LNCAP (cell line): ENCODE measurements around the gene CRCP.

Experiments
- TF ChIP-seq, protein P1 (sequence below): fragments of 450-650 bp; IDR thresholded peaks from 2 replicates; pipeline ENCODE4 v1.5.1; 2017; ENCODE audit warnings: mild to moderate bottlenecking

Gene CRCP

DNA sequence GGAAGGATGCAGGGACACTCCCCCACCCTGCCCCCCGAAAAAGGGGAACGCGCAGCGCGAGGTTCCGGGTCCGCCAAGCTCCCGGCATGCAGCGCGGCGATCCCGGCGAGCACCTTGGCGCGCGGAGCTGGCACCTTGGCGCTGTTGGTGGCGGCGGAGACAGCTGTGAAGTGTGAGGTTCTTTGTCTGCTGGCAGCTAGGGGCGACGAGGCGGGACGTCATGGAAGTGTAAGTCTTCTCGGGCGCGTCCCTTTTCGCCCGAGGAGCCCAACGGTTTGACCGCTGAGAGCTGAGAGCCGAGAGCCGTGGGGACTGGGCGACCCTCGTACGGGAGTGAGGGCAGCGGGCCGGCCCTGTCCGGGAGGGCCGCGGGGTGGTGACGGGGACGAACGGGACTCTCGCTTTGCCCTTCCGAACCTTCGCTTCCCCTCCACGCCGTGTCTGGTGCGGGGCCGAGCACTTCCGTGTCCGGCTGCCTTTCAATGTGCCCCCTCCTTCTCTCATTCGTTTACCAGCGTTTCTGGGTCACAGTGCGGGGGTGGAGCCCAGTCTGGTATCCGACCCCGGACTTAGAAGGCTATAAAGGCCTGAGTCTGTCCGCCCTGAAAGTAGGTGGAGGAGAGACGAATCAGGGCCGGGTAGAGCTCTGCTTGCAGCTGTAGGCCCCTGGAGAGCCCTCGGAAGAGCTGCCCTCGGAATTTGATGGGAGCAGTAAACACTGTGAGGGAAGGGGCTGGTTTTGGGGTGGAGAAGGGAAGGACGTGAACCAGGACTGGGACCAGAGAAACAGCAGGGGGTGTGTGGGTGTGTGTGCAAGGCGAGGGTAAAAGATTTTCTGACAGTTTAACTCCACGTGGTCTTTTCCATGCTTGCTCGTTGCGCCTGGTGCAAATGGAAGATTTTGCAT is at the start of gene CRCP:
Gene CRCP (plus strand): TSS at position 105 of the 907 bp plus-strand sequence. CDS start 116 bp downstream, at position 221.
- TF ChIP-seq, protein P1, sequence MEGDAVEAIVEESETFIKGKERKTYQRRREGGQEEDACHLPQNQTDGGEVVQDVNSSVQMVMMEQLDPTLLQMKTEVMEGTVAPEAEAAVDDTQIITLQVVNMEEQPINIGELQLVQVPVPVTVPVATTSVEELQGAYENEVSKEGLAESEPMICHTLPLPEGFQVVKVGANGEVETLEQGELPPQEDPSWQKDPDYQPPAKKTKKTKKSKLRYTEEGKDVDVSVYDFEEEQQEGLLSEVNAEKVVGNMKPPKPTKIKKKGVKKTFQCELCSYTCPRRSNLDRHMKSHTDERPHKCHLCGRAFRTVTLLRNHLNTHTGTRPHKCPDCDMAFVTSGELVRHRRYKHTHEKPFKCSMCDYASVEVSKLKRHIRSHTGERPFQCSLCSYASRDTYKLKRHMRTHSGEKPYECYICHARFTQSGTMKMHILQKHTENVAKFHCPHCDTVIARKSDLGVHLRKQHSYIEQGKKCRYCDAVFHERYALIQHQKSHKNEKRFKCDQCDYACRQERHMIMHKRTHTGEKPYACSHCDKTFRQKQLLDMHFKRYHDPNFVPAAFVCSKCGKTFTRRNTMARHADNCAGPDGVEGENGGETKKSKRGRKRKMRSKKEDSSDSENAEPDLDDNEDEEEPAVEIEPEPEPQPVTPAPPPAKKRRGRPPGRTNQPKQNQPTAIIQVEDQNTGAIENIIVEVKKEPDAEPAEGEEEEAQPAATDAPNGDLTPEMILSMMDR: no peak

DNA sequence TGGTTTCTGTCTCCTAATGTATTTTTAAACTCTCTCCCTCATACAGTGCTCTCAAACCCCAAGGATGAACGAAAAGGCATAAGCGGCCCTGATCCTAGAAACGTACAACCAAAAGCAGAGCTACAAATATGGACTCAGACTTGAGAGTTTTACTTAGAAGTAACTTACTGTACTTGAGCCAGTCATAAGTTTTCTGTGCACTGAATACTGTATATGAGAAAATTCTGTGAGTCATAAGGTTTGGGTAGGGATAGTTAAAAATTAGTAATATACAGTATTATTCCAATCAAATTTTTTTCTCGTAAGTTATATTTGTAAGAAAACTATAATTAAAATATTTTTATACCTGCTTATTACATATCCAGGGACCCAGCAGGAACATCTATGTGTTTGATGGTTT is 44.9 kb upstream of the CRCP start:
- TF ChIP-seq, protein P1: no peak

- TF ChIP-seq, protein P1: no peak
These were observed 44.4 kb upstream of the CRCP start for GRCh38 chr7:66070222-66070621.

DNA sequence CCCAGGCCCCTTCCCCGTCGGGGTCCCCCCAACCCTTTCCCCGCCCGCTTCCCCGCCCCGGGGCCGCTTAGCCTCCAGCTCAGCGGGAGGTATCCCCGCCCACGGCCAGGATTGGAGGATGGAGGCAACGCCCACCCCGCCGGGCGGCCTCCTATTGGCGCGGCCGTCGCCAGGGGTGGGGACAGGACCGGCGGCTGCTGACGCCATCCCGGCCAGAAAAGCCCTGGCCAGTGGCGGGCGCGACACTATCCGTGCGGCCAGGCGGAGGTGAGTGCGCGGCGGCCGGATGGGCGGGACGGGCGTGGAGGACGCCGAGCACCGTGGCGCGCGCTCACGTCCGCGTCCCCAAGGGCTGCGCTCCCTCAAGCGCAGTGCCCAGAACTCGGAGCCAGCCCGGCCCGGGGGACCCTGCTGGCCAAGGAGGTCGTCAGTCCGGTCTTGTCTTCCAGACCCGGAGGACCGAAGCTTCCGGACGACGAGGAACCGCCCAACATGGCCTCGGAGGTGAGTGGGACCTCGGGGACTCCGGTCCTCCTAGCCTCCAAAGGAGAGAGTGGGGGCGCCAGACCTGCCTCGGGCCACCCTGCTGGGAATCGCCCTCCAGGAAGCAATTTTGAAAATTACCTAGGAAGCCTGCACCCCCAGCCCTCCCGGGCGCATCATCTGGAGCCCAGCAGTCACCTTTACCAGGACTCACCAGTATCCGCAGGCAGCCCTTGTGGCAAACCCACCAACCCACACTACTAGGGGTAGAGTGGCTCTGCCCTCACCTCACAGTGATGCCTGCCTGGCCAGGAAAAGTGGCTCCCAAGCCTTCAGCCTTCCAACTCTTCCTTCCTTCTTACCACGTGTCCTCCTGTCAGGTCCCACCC is 38.8 kb upstream of the CRCP start, which contains the start of gene ASL:
Gene ASL (plus strand): TSS at position 230 of the 872 bp plus-strand sequence. CDS start 263 bp downstream, at position 493.
- TF ChIP-seq, protein P1: no peak; the same call in 1 of the 2 replicates

- TF ChIP-seq, protein P1: no peak
These were observed 38.0 kb upstream of the CRCP start for GRCh38 chr7:66076462-66077329.

- TF ChIP-seq, protein P1: no peak
These were observed 36.6 kb upstream of the CRCP start for GRCh38 chr7:66078067-66078466.
